ENCODE measurements around the gene PLK1.

PLK1 gene

DNA sequence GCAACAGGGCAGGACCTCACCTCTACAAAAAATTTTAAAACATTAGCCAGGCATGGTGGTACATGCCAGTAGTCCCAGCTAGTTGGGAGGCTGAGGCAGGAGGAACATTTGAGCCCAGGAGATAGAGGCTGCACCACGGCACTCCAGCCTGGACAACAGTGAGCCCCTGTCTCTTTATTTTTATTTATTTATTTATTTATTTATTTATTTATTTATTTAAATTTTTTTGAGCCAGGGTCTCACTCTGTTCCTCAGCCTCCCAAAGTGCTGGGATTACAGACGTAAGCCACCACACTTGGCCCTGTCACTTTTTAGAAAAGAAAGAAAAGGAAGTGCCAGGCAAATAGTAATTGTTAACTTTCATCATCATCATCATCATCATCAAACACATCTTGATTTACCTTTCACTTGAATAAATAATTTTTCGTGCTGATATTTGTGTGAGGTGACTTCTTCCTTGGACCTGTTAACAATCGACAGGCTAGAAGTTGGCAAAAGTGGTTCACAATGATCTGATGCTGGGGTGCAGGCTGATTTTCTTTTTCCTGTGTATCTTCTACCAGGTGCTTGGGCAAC is 44.1 kb upstream of the PLK1 start (continued):
- no peak for TF ChIP-seq ARNTL (CRISPR knock-in tag; IDR thresholded peaks at IDR 0.05; ENCODE audit: borderline replicate concordance, low read depth)

DNA sequence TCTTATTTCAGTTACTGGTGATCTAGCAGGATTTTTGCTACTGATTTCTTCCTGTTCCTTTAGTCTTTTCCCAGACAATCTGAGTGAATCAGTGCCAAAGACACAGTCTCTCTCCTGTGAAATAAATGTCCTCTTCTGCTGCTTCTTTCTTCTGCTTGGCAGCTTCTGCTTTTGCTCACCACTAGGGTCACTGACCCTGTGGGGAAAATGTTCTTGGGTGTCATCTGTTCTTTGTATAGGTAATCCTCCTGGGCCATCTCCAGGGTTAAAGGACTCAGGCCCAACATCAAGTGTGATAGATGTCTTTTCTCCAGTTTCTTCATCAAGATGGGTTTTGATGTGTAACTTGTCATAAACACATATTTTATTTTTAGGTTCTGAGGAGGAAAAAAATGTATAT is 42.7 kb upstream of the PLK1 start:
- no peak for TF ChIP-seq ZNF565 (CRISPR knock-in tag; conservative IDR thresholded peaks at IDR 0.05; ENCODE audit: low read depth)
- TF ChIP-seq OSR1 (CRISPR knock-in tag; IDR thresholded peaks at IDR 0.05) = no peak
- TF ChIP-seq ZC3H10 (CRISPR knock-in tag; IDR thresholded peaks at IDR 0.05) = no peak
- TF ChIP-seq, protein P1, sequence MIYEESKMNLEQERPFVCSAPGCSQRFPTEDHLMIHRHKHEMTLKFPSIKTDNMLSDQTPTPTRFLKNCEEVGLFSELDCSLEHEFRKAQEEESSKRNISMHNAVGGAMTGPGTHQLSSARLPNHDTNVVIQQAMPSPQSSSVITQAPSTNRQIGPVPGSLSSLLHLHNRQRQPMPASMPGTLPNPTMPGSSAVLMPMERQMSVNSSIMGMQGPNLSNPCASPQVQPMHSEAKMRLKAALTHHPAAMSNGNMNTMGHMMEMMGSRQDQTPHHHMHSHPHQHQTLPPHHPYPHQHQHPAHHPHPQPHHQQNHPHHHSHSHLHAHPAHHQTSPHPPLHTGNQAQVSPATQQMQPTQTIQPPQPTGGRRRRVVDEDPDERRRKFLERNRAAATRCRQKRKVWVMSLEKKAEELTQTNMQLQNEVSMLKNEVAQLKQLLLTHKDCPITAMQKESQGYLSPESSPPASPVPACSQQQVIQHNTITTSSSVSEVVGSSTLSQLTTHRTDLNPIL (CRISPR knock-in tag; IDR thresholded peaks at IDR 0.05; ENCODE audit: low read depth) = no peak
- TF ChIP-seq ZFP3 (CRISPR knock-in tag; IDR thresholded peaks at IDR 0.05) = no peak
- no peak for TF ChIP-seq TOX (CRISPR knock-in tag; IDR thresholded peaks at IDR 0.05; ENCODE audit: borderline replicate concordance)
- TF ChIP-seq ZNF8 (CRISPR knock-in tag; IDR thresholded peaks at IDR 0.05) = no peak
- TF ChIP-seq ZNF70 (CRISPR knock-in tag; IDR thresholded peaks at IDR 0.05) = no peak
- no peak for TF ChIP-seq ISL1 (CRISPR knock-in tag; IDR thresholded peaks at IDR 0.05)
- TF ChIP-seq ARNTL (CRISPR knock-in tag; IDR thresholded peaks at IDR 0.05; ENCODE audit: borderline replicate concordance, low read depth) = no peak
- TF ChIP-seq, protein P2, sequence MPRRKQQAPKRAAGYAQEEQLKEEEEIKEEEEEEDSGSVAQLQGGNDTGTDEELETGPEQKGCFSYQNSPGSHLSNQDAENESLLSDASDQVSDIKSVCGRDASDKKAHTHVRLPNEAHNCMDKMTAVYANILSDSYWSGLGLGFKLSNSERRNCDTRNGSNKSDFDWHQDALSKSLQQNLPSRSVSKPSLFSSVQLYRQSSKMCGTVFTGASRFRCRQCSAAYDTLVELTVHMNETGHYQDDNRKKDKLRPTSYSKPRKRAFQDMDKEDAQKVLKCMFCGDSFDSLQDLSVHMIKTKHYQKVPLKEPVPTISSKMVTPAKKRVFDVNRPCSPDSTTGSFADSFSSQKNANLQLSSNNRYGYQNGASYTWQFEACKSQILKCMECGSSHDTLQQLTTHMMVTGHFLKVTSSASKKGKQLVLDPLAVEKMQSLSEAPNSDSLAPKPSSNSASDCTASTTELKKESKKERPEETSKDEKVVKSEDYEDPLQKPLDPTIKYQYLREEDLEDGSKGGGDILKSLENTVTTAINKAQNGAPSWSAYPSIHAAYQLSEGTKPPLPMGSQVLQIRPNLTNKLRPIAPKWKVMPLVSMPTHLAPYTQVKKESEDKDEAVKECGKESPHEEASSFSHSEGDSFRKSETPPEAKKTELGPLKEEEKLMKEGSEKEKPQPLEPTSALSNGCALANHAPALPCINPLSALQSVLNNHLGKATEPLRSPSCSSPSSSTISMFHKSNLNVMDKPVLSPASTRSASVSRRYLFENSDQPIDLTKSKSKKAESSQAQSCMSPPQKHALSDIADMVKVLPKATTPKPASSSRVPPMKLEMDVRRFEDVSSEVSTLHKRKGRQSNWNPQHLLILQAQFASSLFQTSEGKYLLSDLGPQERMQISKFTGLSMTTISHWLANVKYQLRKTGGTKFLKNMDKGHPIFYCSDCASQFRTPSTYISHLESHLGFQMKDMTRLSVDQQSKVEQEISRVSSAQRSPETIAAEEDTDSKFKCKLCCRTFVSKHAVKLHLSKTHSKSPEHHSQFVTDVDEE (CRISPR knock-in tag; IDR thresholded peaks at IDR 0.05) = no peak
- no peak for TF ChIP-seq GLIS3 (CRISPR knock-in tag; IDR thresholded peaks at IDR 0.05)
- ATAC-seq = no peak

DNA sequence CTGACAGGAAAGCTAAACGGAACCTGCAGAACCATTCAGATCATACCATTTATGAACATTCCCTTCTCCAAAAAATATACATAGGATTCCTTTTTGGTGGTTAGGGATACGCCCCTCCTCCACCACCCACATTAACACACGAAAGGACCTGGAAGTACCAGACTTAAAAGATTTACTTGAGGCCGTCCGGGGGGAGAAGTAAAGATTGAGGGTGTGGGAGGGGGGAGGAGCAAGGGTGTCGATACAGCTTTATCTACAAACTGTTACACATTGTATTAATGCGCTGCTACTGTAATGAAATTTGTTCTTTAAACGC is 38.1 kb upstream of the PLK1 start:
- ATAC-seq = no peak
- TF ChIP-seq ZNF565 (CRISPR knock-in tag; conservative IDR thresholded peaks at IDR 0.05; ENCODE audit: low read depth) = no peak
- TF ChIP-seq, protein P3, sequence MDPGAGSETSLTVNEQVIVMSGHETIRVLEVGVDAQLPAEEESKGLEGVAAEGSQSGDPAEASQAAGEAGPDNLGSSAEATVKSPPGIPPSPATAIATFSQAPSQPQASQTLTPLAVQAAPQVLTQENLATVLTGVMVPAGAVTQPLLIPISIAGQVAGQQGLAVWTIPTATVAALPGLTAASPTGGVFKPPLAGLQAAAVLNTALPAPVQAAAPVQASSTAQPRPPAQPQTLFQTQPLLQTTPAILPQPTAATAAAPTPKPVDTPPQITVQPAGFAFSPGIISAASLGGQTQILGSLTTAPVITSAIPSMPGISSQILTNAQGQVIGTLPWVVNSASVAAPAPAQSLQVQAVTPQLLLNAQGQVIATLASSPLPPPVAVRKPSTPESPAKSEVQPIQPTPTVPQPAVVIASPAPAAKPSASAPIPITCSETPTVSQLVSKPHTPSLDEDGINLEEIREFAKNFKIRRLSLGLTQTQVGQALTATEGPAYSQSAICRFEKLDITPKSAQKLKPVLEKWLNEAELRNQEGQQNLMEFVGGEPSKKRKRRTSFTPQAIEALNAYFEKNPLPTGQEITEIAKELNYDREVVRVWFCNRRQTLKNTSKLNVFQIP (CRISPR knock-in tag; IDR thresholded peaks at IDR 0.05; ENCODE audit: borderline replicate concordance, low read depth) = no peak
- TF ChIP-seq BACH2 (CRISPR knock-in tag; IDR thresholded peaks at IDR 0.05; ENCODE audit: borderline replicate concordance) = no peak
- TF ChIP-seq, protein P4, sequence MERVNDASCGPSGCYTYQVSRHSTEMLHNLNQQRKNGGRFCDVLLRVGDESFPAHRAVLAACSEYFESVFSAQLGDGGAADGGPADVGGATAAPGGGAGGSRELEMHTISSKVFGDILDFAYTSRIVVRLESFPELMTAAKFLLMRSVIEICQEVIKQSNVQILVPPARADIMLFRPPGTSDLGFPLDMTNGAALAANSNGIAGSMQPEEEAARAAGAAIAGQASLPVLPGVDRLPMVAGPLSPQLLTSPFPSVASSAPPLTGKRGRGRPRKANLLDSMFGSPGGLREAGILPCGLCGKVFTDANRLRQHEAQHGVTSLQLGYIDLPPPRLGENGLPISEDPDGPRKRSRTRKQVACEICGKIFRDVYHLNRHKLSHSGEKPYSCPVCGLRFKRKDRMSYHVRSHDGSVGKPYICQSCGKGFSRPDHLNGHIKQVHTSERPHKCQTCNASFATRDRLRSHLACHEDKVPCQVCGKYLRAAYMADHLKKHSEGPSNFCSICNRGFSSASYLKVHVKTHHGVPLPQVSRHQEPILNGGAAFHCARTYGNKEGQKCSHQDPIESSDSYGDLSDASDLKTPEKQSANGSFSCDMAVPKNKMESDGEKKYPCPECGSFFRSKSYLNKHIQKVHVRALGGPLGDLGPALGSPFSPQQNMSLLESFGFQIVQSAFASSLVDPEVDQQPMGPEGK (CRISPR knock-in tag; IDR thresholded peaks at IDR 0.05; ENCODE audit: borderline replicate concordance) = no peak
- no peak for TF ChIP-seq SNAI2 (CRISPR knock-in tag; IDR thresholded peaks at IDR 0.05)
- TF ChIP-seq, protein P2 (CRISPR knock-in tag; IDR thresholded peaks at IDR 0.05) = no peak
- TF ChIP-seq PPARA (CRISPR knock-in tag; IDR thresholded peaks at IDR 0.05; ENCODE audit: borderline replicate concordance) = no peak
- TF ChIP-seq GLIS3 (CRISPR knock-in tag; IDR thresholded peaks at IDR 0.05) = no peak
- TF ChIP-seq, protein P1 (CRISPR knock-in tag; IDR thresholded peaks at IDR 0.05; ENCODE audit: low read depth) = no peak
- TF ChIP-seq, protein P5, sequence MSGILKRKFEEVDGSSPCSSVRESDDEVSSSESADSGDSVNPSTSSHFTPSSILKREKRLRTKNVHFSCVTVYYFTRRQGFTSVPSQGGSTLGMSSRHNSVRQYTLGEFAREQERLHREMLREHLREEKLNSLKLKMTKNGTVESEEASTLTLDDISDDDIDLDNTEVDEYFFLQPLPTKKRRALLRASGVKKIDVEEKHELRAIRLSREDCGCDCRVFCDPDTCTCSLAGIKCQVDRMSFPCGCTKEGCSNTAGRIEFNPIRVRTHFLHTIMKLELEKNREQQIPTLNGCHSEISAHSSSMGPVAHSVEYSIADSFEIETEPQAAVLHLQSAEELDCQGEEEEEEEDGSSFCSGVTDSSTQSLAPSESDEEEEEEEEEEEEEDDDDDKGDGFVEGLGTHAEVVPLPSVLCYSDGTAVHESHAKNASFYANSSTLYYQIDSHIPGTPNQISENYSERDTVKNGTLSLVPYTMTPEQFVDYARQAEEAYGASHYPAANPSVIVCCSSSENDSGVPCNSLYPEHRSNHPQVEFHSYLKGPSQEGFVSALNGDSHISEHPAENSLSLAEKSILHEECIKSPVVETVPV (CRISPR knock-in tag; IDR thresholded peaks at IDR 0.05) = no peak
